Gastrocnemius medialis (tissue), 4 donors: ENCODE data around the gene RWDD2A.

ENCODE experiments used
- CTCF ChIP-seq, 5 experiments: fragments of 450-650 bp in 3 of 5; fragments of 200-600 bp in 2 of 5; sonication (generic) in 2 of 5; IDR thresholded peaks in 4 of 5; conservative IDR thresholded peaks in 1 of 5; 1 replicate in 4 of 5; 2 replicates in 1 of 5; pipeline ENCODE4 v1.5.1; 2016 to 2019; ENCODE audit warnings: antibody characterized with exemption in 5 of 5, mild to moderate bottlenecking in 3 of 5, moderate library complexity in 3 of 5
- POLR2A ChIP-seq, 2 donors: fragments of 450-650 bp; IDR thresholded peaks; one replicate each; pipeline ENCODE4 v1.6.1; 2017; ENCODE audit warnings: antibody characterized with exemption in 2 of 2, mild to moderate bottlenecking in 2 of 2, moderate library complexity in 2 of 2

- TF ChIP-seq CTCF (IDR thresholded peaks at IDR 0.05 in 4 of 5, conservative IDR thresholded peaks at IDR 0.05 in 1 of 5) (no peak), POLR2A (IDR thresholded peaks at IDR 0.05) (no peak)
Measured at GRCh38 chr6:83180426-83180950, 12.7 kb upstream of the RWDD2A start.
